HepG2 (cell line): Measurements from ENCODE around the gene NCOA3. TPM values are rescaled to one million over a fixed set of nuclear protein-coding genes. Genes with fewer than 3 reads are reported as not detected.

ENCODE experiments used
- CEBPG ChIP-seq: IDR thresholded peaks from 2 replicates; pipeline ENCODE4 v1.6.1; 2016
- MAZ ChIP-seq, 2 experiments: sonication (generic) in 1 of 2; formaldehyde crosslinking in 1 of 2; IDR thresholded peaks; 2 replicates each; pipeline versions ENCODE4 v1.5.0 to v1.6.1; 2012 to 2020; ENCODE audit warnings: low read depth in 2 of 2, mild to moderate bottlenecking in 2 of 2, borderline replicate concordance in 1 of 2, improper control_type of control experiment in 1 of 2, low read length in 1 of 2, missing genetic modification reagents in 1 of 2, moderate library complexity in 1 of 2
- MTA3 ChIP-seq: sonication (generic); formaldehyde crosslinking; IDR thresholded peaks from 2 replicates; pipeline ENCODE4 v1.4.0; 2020; ENCODE audit warnings: missing genetic modification reagents
- MXD4 ChIP-seq: IDR thresholded peaks from 2 replicates; pipeline ENCODE4 v1.6.1; 2016; ENCODE audit warnings: mild to moderate bottlenecking, missing biosample characterization, missing genetic modification reagents
- MYC ChIP-seq: sonication (generic); formaldehyde crosslinking; IDR thresholded peaks from 2 replicates; pipeline ENCODE4 v1.9.0; 2021; ENCODE audit warnings: missing genetic modification reagents, borderline replicate concordance
- PRMT3 ChIP-seq: sonication (generic); formaldehyde crosslinking; IDR thresholded peaks from 2 replicates; pipeline ENCODE4 v1.8.1; 2022; ENCODE audit warnings: low read depth, mild to moderate bottlenecking, moderate library complexity, missing genetic modification reagents, borderline replicate concordance
- RFXAP ChIP-seq: sonication (generic); formaldehyde crosslinking; IDR thresholded peaks from 2 replicates; pipeline ENCODE4 v1.4.0; 2020; ENCODE audit warnings: missing genetic modification reagents, borderline replicate concordance
- ZC3H4 ChIP-seq: sonication (generic); formaldehyde crosslinking; IDR thresholded peaks from 2 replicates; pipeline ENCODE4 v1.4.0; 2020; ENCODE audit warnings: missing genetic modification reagents, borderline replicate concordance
- ZNF24 ChIP-seq: fragments of 450-650 bp; IDR thresholded peaks from 2 replicates; pipeline ENCODE4 v1.6.1; 2017; ENCODE audit warnings: antibody characterized with exemption, mild to moderate bottlenecking
- polyA plus RNA-seq, 8 experiments: library from polyadenylated mRNA; depleted of rRNA in 3 of 8; stranded (reverse) in 7 of 8; unstranded in 1 of 8; fragments of >200 nt; fragmentation: Illumina TruSeq in 4 of 8; extraction: Trizol in 4 of 8; gene quantifications; 2 replicates each; pipeline versions ENCODE4 v1.2.1 to v1.2.3, GENCODE V29; 2011 to 2016; ENCODE audit warnings: low read depth in 4 of 8, missing spikeins in 1 of 8, mixed read lengths in 1 of 8; ENCODE audit not compliant: insufficient read depth in 1 of 8
- total RNA-seq, 5 experiments: library from RNA; depleted of rRNA; stranded (reverse); fragments of >200 nt; fragmentation: Illumina TruSeq; extraction: Trizol; gene quantifications; 2 replicates each; pipeline ENCODE4 v1.2.3, GENCODE V29; 2016; ENCODE audit warnings: low read depth in 1 of 5
- TF ChIP-seq, protein P1 (sequence below): sonication (generic); formaldehyde crosslinking; IDR thresholded peaks from 2 replicates; pipeline ENCODE4 v1.5.1; 2020; ENCODE audit warnings: missing genetic modification reagents, mild to moderate bottlenecking, borderline replicate concordance
- TF ChIP-seq, protein P2 (sequence below): sonication (generic); formaldehyde crosslinking; IDR thresholded peaks from 2 replicates; pipeline ENCODE4 v1.5.0; 2020; ENCODE audit warnings: mild to moderate bottlenecking, missing genetic modification reagents
- TF ChIP-seq, protein P3 (sequence below): IDR thresholded peaks from 2 replicates; pipeline ENCODE4 v1.6.1; 2016; ENCODE audit warnings: missing compliant biosample characterization, missing genetic modification reagents, borderline replicate concordance
- TF ChIP-seq, protein P4 (sequence below): sonication (generic); formaldehyde crosslinking; IDR thresholded peaks from 2 replicates; pipeline ENCODE4 v1.5.0; 2020; ENCODE audit warnings: mild to moderate bottlenecking, missing genetic modification reagents, moderate library complexity
- TF ChIP-seq, protein P5 (sequence below): sonication (generic); formaldehyde crosslinking; conservative IDR thresholded peaks from 2 replicates; pipeline ENCODE4 v1.4.0; 2020; ENCODE audit warnings: missing genetic modification reagents
- TF ChIP-seq, protein P6 (sequence below): IDR thresholded peaks from 2 replicates; pipeline ENCODE4 v1.6.1; 2016; ENCODE audit warnings: mild to moderate bottlenecking

The NCOA3 gene
- total and polyA plus RNA-seq, 2 of the 13 experiments (the other 11 are each of a cell fraction or from before 2014, with no cell fraction given): 35.0 to 56.8 TPM

DNA sequence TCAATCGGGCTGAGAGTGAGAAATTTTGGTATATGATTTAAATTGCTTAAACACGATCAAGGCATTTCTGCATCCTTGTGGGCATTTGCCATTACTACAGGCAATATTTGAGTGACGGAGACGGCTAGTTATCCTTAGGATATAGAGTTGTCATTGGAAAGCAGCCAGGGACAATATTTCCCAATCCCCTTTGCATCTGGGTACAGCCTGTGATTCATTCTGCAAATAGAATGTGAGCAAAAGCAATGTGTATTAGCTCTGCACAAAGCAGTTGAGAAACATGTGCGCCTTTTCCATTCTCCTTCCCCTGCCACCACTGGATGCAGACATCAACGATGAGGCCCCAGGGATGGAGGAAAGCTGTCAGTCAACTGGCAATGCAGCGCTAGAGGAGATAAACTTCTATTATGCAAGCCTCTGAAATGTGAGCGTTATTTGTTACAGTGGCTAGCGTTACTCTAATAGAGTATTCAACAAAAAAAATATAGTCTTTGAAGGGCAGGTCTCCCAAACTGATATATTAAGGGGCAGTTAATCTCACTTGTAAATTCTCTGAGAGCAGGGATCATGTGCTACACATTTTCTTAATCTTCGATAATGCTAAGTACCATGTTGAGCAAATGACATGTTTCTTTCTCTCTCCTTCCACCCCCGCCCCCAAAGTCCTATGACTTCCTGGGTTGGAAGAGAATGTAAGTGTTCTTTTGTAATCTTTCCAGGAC lies 37.1 kb upstream of the NCOA3 start (continued):
- TF ChIP-seq, protein P1, sequence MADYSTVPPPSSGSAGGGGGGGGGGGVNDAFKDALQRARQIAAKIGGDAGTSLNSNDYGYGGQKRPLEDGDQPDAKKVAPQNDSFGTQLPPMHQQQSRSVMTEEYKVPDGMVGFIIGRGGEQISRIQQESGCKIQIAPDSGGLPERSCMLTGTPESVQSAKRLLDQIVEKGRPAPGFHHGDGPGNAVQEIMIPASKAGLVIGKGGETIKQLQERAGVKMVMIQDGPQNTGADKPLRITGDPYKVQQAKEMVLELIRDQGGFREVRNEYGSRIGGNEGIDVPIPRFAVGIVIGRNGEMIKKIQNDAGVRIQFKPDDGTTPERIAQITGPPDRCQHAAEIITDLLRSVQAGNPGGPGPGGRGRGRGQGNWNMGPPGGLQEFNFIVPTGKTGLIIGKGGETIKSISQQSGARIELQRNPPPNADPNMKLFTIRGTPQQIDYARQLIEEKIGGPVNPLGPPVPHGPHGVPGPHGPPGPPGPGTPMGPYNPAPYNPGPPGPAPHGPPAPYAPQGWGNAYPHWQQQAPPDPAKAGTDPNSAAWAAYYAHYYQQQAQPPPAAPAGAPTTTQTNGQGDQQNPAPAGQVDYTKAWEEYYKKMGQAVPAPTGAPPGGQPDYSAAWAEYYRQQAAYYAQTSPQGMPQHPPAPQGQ (CRISPR knock-in tag): no peak; the same call in 1 of the 2 replicates
- TF ChIP-seq ZNF24 (peak; percentile 67; the same call in 1 of the 2 replicates), MAZ (IDR thresholded peaks at IDR 0.05; ENCODE audit: borderline replicate concordance, low read depth, low read length) (no peak), MAZ (CRISPR knock-in tag; IDR thresholded peaks at IDR 0.05; ENCODE audit: low read depth) (0 out of 2 replicates have a peak, but pooled peaks have one; percentile 63), MTA3 (CRISPR knock-in tag) (no peak), PRMT3 (CRISPR knock-in tag) (peak; percentile 69; the same call in 1 of the 2 replicates), MYC (CRISPR knock-in tag) (peak; percentile 98), ZC3H4 (CRISPR knock-in tag) (no peak), MXD4 (CRISPR knock-in tag) (peak; percentile 96), CEBPG (CRISPR knock-in tag) (peak; percentile 99), RFXAP (CRISPR knock-in tag) (peak; percentile 93)
- TF ChIP-seq, protein P2, sequence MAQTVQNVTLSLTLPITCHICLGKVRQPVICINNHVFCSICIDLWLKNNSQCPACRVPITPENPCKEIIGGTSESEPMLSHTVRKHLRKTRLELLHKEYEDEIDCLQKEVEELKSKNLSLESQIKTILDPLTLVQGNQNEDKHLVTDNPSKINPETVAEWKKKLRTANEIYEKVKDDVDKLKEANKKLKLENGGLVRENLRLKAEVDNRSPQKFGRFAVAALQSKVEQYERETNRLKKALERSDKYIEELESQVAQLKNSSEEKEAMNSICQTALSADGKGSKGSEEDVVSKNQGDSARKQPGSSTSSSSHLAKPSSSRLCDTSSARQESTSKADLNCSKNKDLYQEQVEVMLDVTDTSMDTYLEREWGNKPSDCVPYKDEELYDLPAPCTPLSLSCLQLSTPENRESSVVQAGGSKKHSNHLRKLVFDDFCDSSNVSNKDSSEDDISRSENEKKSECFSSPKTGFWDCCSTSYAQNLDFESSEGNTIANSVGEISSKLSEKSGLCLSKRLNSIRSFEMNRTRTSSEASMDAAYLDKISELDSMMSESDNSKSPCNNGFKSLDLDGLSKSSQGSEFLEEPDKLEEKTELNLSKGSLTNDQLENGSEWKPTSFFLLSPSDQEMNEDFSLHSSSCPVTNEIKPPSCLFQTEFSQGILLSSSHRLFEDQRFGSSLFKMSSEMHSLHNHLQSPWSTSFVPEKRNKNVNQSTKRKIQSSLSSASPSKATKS: peak; percentile 93; the same call in 1 of the 2 replicates
- TF ChIP-seq, protein P3, sequence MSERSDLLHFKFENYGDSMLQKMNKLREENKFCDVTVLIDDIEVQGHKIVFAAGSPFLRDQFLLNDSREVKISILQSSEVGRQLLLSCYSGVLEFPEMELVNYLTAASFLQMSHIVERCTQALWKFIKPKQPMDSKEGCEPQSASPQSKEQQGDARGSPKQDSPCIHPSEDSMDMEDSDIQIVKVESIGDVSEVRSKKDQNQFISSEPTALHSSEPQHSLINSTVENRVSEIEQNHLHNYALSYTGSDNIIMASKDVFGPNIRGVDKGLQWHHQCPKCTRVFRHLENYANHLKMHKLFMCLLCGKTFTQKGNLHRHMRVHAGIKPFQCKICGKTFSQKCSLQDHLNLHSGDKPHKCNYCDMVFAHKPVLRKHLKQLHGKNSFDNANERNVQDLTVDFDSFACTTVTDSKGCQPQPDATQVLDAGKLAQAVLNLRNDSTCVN (CRISPR knock-in tag): peak; percentile 88; the same call in 1 of the 2 replicates
- TF ChIP-seq, protein P4, sequence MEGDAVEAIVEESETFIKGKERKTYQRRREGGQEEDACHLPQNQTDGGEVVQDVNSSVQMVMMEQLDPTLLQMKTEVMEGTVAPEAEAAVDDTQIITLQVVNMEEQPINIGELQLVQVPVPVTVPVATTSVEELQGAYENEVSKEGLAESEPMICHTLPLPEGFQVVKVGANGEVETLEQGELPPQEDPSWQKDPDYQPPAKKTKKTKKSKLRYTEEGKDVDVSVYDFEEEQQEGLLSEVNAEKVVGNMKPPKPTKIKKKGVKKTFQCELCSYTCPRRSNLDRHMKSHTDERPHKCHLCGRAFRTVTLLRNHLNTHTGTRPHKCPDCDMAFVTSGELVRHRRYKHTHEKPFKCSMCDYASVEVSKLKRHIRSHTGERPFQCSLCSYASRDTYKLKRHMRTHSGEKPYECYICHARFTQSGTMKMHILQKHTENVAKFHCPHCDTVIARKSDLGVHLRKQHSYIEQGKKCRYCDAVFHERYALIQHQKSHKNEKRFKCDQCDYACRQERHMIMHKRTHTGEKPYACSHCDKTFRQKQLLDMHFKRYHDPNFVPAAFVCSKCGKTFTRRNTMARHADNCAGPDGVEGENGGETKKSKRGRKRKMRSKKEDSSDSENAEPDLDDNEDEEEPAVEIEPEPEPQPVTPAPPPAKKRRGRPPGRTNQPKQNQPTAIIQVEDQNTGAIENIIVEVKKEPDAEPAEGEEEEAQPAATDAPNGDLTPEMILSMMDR (CRISPR knock-in tag): peak; percentile 66
- TF ChIP-seq, protein P5, sequence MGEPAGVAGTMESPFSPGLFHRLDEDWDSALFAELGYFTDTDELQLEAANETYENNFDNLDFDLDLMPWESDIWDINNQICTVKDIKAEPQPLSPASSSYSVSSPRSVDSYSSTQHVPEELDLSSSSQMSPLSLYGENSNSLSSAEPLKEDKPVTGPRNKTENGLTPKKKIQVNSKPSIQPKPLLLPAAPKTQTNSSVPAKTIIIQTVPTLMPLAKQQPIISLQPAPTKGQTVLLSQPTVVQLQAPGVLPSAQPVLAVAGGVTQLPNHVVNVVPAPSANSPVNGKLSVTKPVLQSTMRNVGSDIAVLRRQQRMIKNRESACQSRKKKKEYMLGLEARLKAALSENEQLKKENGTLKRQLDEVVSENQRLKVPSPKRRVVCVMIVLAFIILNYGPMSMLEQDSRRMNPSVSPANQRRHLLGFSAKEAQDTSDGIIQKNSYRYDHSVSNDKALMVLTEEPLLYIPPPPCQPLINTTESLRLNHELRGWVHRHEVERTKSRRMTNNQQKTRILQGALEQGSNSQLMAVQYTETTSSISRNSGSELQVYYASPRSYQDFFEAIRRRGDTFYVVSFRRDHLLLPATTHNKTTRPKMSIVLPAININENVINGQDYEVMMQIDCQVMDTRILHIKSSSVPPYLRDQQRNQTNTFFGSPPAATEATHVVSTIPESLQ (CRISPR knock-in tag): peak; percentile 96; the same call in 1 of the 2 replicates
- TF ChIP-seq, protein P6, sequence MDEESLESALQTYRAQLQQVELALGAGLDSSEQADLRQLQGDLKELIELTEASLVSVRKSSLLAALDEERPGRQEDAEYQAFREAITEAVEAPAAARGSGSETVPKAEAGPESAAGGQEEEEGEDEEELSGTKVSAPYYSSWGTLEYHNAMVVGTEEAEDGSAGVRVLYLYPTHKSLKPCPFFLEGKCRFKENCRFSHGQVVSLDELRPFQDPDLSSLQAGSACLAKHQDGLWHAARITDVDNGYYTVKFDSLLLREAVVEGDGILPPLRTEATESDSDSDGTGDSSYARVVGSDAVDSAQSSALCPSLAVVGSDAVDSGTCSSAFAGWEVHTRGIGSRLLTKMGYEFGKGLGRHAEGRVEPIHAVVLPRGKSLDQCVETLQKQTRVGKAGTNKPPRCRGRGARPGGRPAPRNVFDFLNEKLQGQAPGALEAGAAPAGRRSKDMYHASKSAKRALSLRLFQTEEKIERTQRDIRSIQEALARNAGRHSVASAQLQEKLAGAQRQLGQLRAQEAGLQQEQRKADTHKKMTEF (CRISPR knock-in tag): peak; percentile 100
